Measurements from ENCODE around the gene ZNF14. TPM values are rescaled to one million over a fixed set of nuclear protein-coding genes. Genes with fewer than 3 reads are reported as not detected.

Gene ZNF14
- total and polyA plus RNA-seq, 2 donors (not counting 3 experiments of a cell fraction or from before 2014, with no cell fraction given), result 0.65 to 2.6 TPM

GRCh38 chr19:19750842-19751790 is 18.2 kb upstream of the ZNF14 start:
- H3K9me3 ChIP-seq (replicated peaks; ENCODE audit: control insufficient read depth, insufficient read depth, low read length), result peaks cover 2% of the 10 kb centered on the region
- no peak for FAIRE-seq

GRCh38 chr19:19749908-19750841 is 17.3 kb upstream of the ZNF14 start:
- Histone ChIP-seq H3K9ac (replicated peaks; ENCODE audit: extremely low read depth, insufficient read depth, low read length) (no peak overlapping the region), H2AFZ (ENCODE audit: low read depth, low read length) (no peak overlapping the region), H3K4me3 (replicated peaks in 1 of 3; ENCODE audit: insufficient read depth in 1 of 3, low read depth in 1 of 3, low read length in 3 of 3) (no peak overlapping the region), H3K9me3 (replicated peaks; ENCODE audit: control insufficient read depth, insufficient read depth, low read length) (peaks cover 2% of the 10 kb centered on the region), H4K20me1 (replicated peaks; ENCODE audit: control insufficient read depth, extremely low read depth, insufficient read depth, low read length) (no peaks in the 10 kb centered on the region), H3K27me3 (ENCODE audit: control insufficient read depth in 2 of 2, insufficient read depth in 2 of 2, low read length in 2 of 2) (no peaks in the 10 kb centered on the region), H3K79me2 (ENCODE audit: control insufficient read depth, insufficient read depth, low read length) (no peaks in the 10 kb centered on the region), H3K4me1 (ENCODE audit: control insufficient read depth, extremely low read depth, insufficient read depth, low read length) (no peaks in the 10 kb centered on the region), H3K9me1 (replicated peaks; ENCODE audit: control insufficient read depth, extremely low read depth, insufficient read depth, low read length) (no peaks in the 10 kb centered on the region), H3K27ac (ENCODE audit: insufficient read depth, low read depth, low read length) (no peak overlapping the region), H3K4me2 (ENCODE audit: insufficient read depth, low read length) (no peak overlapping the region), H3K36me3 (ENCODE audit: control insufficient read depth in 2 of 2, extremely low read depth in 1 of 2, insufficient read depth in 2 of 2, low read length in 2 of 2) (no peaks in the 10 kb centered on the region)
- FAIRE-seq (no peak), DNase-seq (ENCODE audit: low read depth, low spot score) (no peak)
- dilution Hi-C loops (cut with MboI; ENCODE audit: extremely low pct_ligation_motif_present, low sequenced_read_pairs), result no loop called here
- TF ChIP-seq GATA2 (IDR thresholded peaks at IDR 0.05; ENCODE audit: insufficient read depth, insufficient read length, low read depth, low read length), result no peak
- TF ChIP-seq MAX (IDR thresholded peaks at IDR 0.05; ENCODE audit: insufficient read depth, insufficient read length), result no peak
- no peak for TF ChIP-seq CTCF (IDR thresholded peaks at IDR 0.05; ENCODE audit: extremely low read depth in 1 of 2, insufficient read depth in 1 of 2, low read depth in 1 of 2, low read length in 2 of 2)
- intact Hi-C loops (cut with micrococcal nuclease), result no loop called here
- CTCF ChIA-PET, result no interaction called here
- BruUV-seq (replicated peaks), result no TSS peak
- POLR2A ChIA-PET, result no interaction called here

More at GRCh38 chr19:19750842-19751790, 18.2 kb upstream of the ZNF14 start:
- Histone ChIP-seq H3K4me3 (replicated peaks in 1 of 3; ENCODE audit: insufficient read depth in 1 of 3, low read depth in 1 of 3, low read length in 3 of 3) (no peak overlapping the region), H4K20me1 (replicated peaks; ENCODE audit: control insufficient read depth, extremely low read depth, insufficient read depth, low read length) (no peaks in the 10 kb centered on the region), H3K36me3 (ENCODE audit: control insufficient read depth in 2 of 2, extremely low read depth in 1 of 2, insufficient read depth in 2 of 2, low read length in 2 of 2) (no peaks in the 10 kb centered on the region), H3K4me2 (ENCODE audit: insufficient read depth, low read length) (no peak overlapping the region), H3K9ac (replicated peaks; ENCODE audit: extremely low read depth, insufficient read depth, low read length) (no peak overlapping the region), H3K79me2 (ENCODE audit: control insufficient read depth, insufficient read depth, low read length) (no peaks in the 10 kb centered on the region), H3K9me1 (replicated peaks; ENCODE audit: control insufficient read depth, extremely low read depth, insufficient read depth, low read length) (no peaks in the 10 kb centered on the region), H2AFZ (ENCODE audit: low read depth, low read length) (no peak overlapping the region), H3K27ac (ENCODE audit: insufficient read depth, low read depth, low read length) (no peak overlapping the region), H3K27me3 (ENCODE audit: control insufficient read depth in 2 of 2, insufficient read depth in 2 of 2, low read length in 2 of 2) (no peaks in the 10 kb centered on the region), H3K4me1 (ENCODE audit: control insufficient read depth, extremely low read depth, insufficient read depth, low read length) (no peaks in the 10 kb centered on the region)
- no TSS peak for BruUV-seq (replicated peaks)
- dilution Hi-C loops (cut with MboI; ENCODE audit: extremely low pct_ligation_motif_present, low sequenced_read_pairs), result no loop called here
- POLR2A ChIA-PET, result no interaction called here
- DNase-seq (ENCODE audit: low read depth, low spot score), result no peak
- intact Hi-C loops (cut with micrococcal nuclease), result no loop called here
- CTCF ChIA-PET, result no interaction called here
- no peak for TF ChIP-seq MAX (IDR thresholded peaks at IDR 0.05; ENCODE audit: insufficient read depth, insufficient read length)
- TF ChIP-seq MYC (IDR thresholded peaks at IDR 0.05; ENCODE audit: low read depth, low read length), result no peak
- TF ChIP-seq JUN (IDR thresholded peaks at IDR 0.05; ENCODE audit: borderline replicate concordance, insufficient read depth, insufficient read length, low read depth), result no peak
- TF ChIP-seq EZH2 (IDR thresholded peaks at IDR 0.05; ENCODE audit: borderline replicate concordance, low read depth, low read length, severe bottlenecking), result no peak
